Body of pancreas (tissue), 4 donors: ENCODE measurements around the gene SRRM4. TPM values are rescaled to one million over a fixed set of nuclear protein-coding genes. Genes with fewer than 3 reads are reported as not detected.

Experiments used
- ATAC-seq: fragments of 150-250 bp; one replicate; pipeline ENCODE4 v1.9.1; 2016
- DNase-seq, 4 donors: peaks; one replicate each; pipeline ENCODE4 v3.0.0-alpha.2; 2019
- H3K27ac ChIP-seq, 4 donors: fragments of 200-600 bp; sonication (generic); 1 replicate in 3 of 4; 2 replicates in 1 of 4; pipeline versions ENCODE4 v1.5.1 to v1.6.1; 2016 to 2019; ENCODE audit warnings: mild to moderate bottlenecking in 1 of 4, mixed read lengths in 1 of 4, moderate library complexity in 1 of 4
- H3K27me3 ChIP-seq, 2 donors: fragments of 200-600 bp; sonication (generic); one replicate each; pipeline ENCODE4 v1.6.0; 2016; ENCODE audit warnings: mild to moderate bottlenecking in 1 of 2
- H3K36me3 ChIP-seq, 2 donors: fragments of 200-600 bp; sonication (generic); replicated peaks in 1 of 2; 2 replicates each; pipeline ENCODE4 v1.5.1; 2016; ENCODE audit warnings: low read depth in 2 of 2; ENCODE audit not compliant: insufficient read depth in 1 of 2
- H3K4me1 ChIP-seq: fragments of 200-600 bp; sonication (generic); one replicate; pipeline ENCODE4 v1.6.0; 2016
- H3K4me3 ChIP-seq, 2 donors: fragments of 200-600 bp; sonication (generic); 1 replicate in 1 of 2; 2 replicates in 1 of 2; pipeline ENCODE4 v1.5.1; 2016 to 2019
- H3K9me3 ChIP-seq, 3 donors: fragments of 200-600 bp; sonication (generic); 1 replicate in 2 of 3; 2 replicates in 1 of 3; pipeline ENCODE4 v1.5.1; 2016
- CTCF ChIP-seq, 7 experiments: fragments of 450-650 bp in 4 of 7; fragments of 200-600 bp in 3 of 7; sonication (generic) in 3 of 7; IDR thresholded peaks; one replicate each; pipeline ENCODE4 v1.5.1; 2016 to 2019; ENCODE audit warnings: antibody characterized with exemption in 7 of 7
- POLR2A ChIP-seq, 3 donors: fragments of 450-650 bp; IDR thresholded peaks; one replicate each; pipeline ENCODE4 v1.6.1; 2016; ENCODE audit warnings: antibody characterized with exemption in 3 of 3, mild to moderate bottlenecking in 2 of 3
- WGBS, 2 donors: methylation state at CpG; one replicate each; pipeline ENCODE4 v1.1.5; 2017; 5-methylcytosine and 5-hydroxymethylcytosine counted together
- intact Hi-C: fragments of 100-400 bp; cut with DNase I; formaldehyde crosslinking; loops from one replicate; pipeline ENCODE4 v1.15.1; 2023
- total RNA-seq, 2 donors: library from RNA; depleted of rRNA; stranded (reverse); fragments of >200 nt; gene quantifications; one replicate each; pipeline ENCODE4 v1.1.0, GENCODE V29; 2016

SRRM4 gene
- total RNA-seq, 2 donors from 2014 or later, result not detected

GRCh38 chr12:119134284-119135072, 153.1 kb downstream of the SRRM4 start:
- Histone ChIP-seq H3K36me3 (no peaks in the 10 kb centered on the region), H3K9me3 (no peaks in the 10 kb centered on the region), H3K27ac (no peak overlapping the region), H3K4me1 (no peaks in the 10 kb centered on the region), H3K4me3 (no peak overlapping the region), H3K27me3 (no peaks in the 10 kb centered on the region)
- no peak for TF ChIP-seq CTCF (IDR thresholded peaks at IDR 0.05)
- no peak for TF ChIP-seq POLR2A (IDR thresholded peaks at IDR 0.05)
- WGBS, 2 donors, result 71 to 96% methylated on average over 3 of the region's 3 CpGs
- no peak for ATAC-seq
- intact Hi-C loops, result no loop called here
- no peak for DNase-seq

GRCh38 chr12:119136811-119137410, 155.6 kb downstream of the SRRM4 start:
- H3K4me1 ChIP-seq, result no peaks in the 10 kb centered on the region
- no peak overlapping the region for H3K4me3 ChIP-seq
- intact Hi-C loops, result no loop called here
- H3K27me3 ChIP-seq, result no peaks in the 10 kb centered on the region
- WGBS, 2 donors, result 70 to 80% methylated on average over 4 of the region's 4 CpGs
- DNase-seq (no peak), ATAC-seq (no peak)
- TF ChIP-seq CTCF (IDR thresholded peaks at IDR 0.05), result no peak
- no peak for TF ChIP-seq POLR2A (IDR thresholded peaks at IDR 0.05)
- no peaks in the 10 kb centered on the region for H3K36me3 ChIP-seq
- no peaks in the 10 kb centered on the region for H3K9me3 ChIP-seq
- no peak overlapping the region for H3K27ac ChIP-seq

- intact Hi-C loops, result no loop called here
- 68 to 83% methylated on average over 2 of the region's 2 CpGs for whole genome bisulfite sequencing, 2 donors
- H3K4me1 ChIP-seq, result no peaks in the 10 kb centered on the region
- H3K36me3 ChIP-seq, result no peaks in the 10 kb centered on the region
- H3K27ac ChIP-seq, result no peak overlapping the region
- TF ChIP-seq POLR2A (IDR thresholded peaks at IDR 0.05) (no peak), CTCF (IDR thresholded peaks at IDR 0.05) (no peak)
- no peak overlapping the region for H3K4me3 ChIP-seq
- H3K27me3 ChIP-seq, result no peaks in the 10 kb centered on the region
- DNase-seq, result no peak
- no peak for ATAC-seq
- no peaks in the 10 kb centered on the region for H3K9me3 ChIP-seq
Observed at GRCh38 chr12:119139448-119139847, 158.1 kb downstream of the SRRM4 start.

GRCh38 chr12:119145367-119145766, 164.0 kb downstream of the SRRM4 start:
- ATAC-seq, result no peak
- intact Hi-C loops, result no loop called here
- H3K4me3 ChIP-seq, result no peak overlapping the region
- H3K9me3 ChIP-seq, result no peaks in the 10 kb centered on the region
- H3K36me3 ChIP-seq, result no peaks in the 10 kb centered on the region
- no peak overlapping the region for H3K27ac ChIP-seq
- WGBS, 2 donors, result 62 to 65% methylated on average over 7 to 13 of the region's 13 CpGs
- H3K4me1 ChIP-seq, result no peaks in the 10 kb centered on the region
- H3K27me3 ChIP-seq, result no peaks in the 10 kb centered on the region
- DNase-seq, result no peak
- TF ChIP-seq CTCF (IDR thresholded peaks at IDR 0.05) (no peak), POLR2A (IDR thresholded peaks at IDR 0.05) (no peak)
